ENCODE results near the gene WWOX. TPM values are rescaled to one million over a fixed set of nuclear protein-coding genes. Genes with fewer than 3 reads are reported as not detected.

WWOX gene
- total and polyA plus RNA-seq, 2 of the 13 experiments (the other 11 are each of a cell fraction or from before 2014, with no cell fraction given): 9.1 to 37.4 TPM

DNA sequence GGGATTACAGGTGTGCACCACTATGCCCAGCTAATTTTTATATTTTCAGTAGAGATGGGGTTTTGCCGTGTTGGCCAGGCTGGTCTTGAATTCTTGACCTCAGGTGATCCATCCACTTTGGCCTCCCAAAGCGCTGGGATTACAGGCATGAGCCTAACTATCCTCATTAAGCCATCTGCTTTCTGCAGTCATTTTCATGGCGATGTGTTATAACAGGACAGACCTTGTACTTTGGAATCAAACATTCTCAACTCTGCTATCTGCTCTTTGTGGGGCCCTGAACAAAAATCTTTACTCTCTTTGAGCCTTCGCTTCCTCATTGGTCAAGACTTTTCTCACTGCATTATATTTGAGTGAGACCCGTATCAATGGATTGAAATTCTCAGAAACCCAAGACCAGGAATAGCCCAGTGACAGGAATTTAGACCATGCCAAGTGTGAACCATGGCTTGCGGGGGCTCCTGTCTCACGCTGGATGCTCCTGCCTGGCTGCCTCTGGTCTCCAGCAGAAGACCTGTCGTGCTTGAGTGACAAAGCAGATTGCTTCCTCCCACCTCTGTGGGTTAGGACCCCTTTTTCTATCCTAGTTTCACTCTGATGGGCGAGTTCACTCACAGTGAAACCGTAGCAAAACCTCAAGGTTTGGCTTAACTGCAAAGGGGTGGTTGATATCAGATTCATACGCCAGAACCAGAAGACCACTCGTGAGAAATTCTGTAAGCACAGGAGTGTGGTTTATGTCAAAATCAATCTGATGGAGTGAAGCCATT is 982.0 kb downstream of the WWOX start (continued):
- TF ChIP-seq ZNF512B (CRISPR knock-in tag; IDR thresholded peaks at IDR 0.05; ENCODE audit: borderline replicate concordance): no peak
- TF ChIP-seq SRF (IDR thresholded peaks at IDR 0.05; ENCODE audit: low read depth, low read length): no peak
- TF ChIP-seq ESRRA (CRISPR knock-in tag; IDR thresholded peaks at IDR 0.05; ENCODE audit: low read depth): no peak
- TF ChIP-seq KAT2B (IDR thresholded peaks at IDR 0.05; ENCODE audit: borderline replicate concordance, low read depth, low read length): no peak
- TF ChIP-seq MXI1 (IDR thresholded peaks at IDR 0.05; ENCODE audit: borderline replicate concordance, low read depth, low read length): no peak
- no peak for TF ChIP-seq SMAD9 (CRISPR knock-in tag; IDR thresholded peaks at IDR 0.05)
- TF ChIP-seq RFX3 (CRISPR knock-in tag; IDR thresholded peaks at IDR 0.05): no peak
- no peak for TF ChIP-seq FOXP1 (IDR thresholded peaks at IDR 0.05)
- TF ChIP-seq FOXP1 (CRISPR knock-in tag; IDR thresholded peaks at IDR 0.05): 0 out of 2 replicates have a peak, but pooled peaks have one; percentile 7
- no peak for TF ChIP-seq TRIM24 (CRISPR knock-in tag; IDR thresholded peaks at IDR 0.05)
- TF ChIP-seq ZNF430 (CRISPR knock-in tag; IDR thresholded peaks at IDR 0.05): no peak
- TF ChIP-seq HCFC1 (IDR thresholded peaks at IDR 0.05; ENCODE audit: low read depth, low read length): no peak
- TF ChIP-seq ZNF446 (CRISPR knock-in tag; IDR thresholded peaks at IDR 0.05): no peak
- TF ChIP-seq, protein P1, sequence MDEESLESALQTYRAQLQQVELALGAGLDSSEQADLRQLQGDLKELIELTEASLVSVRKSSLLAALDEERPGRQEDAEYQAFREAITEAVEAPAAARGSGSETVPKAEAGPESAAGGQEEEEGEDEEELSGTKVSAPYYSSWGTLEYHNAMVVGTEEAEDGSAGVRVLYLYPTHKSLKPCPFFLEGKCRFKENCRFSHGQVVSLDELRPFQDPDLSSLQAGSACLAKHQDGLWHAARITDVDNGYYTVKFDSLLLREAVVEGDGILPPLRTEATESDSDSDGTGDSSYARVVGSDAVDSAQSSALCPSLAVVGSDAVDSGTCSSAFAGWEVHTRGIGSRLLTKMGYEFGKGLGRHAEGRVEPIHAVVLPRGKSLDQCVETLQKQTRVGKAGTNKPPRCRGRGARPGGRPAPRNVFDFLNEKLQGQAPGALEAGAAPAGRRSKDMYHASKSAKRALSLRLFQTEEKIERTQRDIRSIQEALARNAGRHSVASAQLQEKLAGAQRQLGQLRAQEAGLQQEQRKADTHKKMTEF (CRISPR knock-in tag; IDR thresholded peaks at IDR 0.05): 0 out of 2 replicates have a peak, but pooled peaks have one; percentile 36
- TF ChIP-seq, protein P2, sequence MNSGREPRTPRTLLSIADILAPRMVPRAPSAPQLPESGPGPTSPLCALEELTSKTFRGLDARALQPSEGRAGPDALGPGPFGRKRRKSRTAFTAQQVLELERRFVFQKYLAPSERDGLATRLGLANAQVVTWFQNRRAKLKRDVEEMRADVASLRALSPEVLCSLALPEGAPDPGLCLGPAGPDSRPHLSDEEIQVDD (CRISPR knock-in tag; IDR thresholded peaks at IDR 0.05; ENCODE audit: borderline replicate concordance): no peak
- no peak for TF ChIP-seq ZBTB37 (CRISPR knock-in tag; IDR thresholded peaks at IDR 0.05)
- TF ChIP-seq HMG20B (CRISPR knock-in tag; conservative IDR thresholded peaks at IDR 0.05): no peak
- no peak for TF ChIP-seq ZNF569 (CRISPR knock-in tag; IDR thresholded peaks at IDR 0.05; ENCODE audit: borderline replicate concordance)
- no peak for TF ChIP-seq CEBPG (CRISPR knock-in tag; IDR thresholded peaks at IDR 0.05)
- TF ChIP-seq SOX5 (CRISPR knock-in tag; IDR thresholded peaks at IDR 0.05; ENCODE audit: borderline replicate concordance): peak; percentile 41; the same call in 1 of the 2 replicates
- TF ChIP-seq ZNF616 (CRISPR knock-in tag; IDR thresholded peaks at IDR 0.05; ENCODE audit: low read depth): no peak
- TF ChIP-seq, protein P3, sequence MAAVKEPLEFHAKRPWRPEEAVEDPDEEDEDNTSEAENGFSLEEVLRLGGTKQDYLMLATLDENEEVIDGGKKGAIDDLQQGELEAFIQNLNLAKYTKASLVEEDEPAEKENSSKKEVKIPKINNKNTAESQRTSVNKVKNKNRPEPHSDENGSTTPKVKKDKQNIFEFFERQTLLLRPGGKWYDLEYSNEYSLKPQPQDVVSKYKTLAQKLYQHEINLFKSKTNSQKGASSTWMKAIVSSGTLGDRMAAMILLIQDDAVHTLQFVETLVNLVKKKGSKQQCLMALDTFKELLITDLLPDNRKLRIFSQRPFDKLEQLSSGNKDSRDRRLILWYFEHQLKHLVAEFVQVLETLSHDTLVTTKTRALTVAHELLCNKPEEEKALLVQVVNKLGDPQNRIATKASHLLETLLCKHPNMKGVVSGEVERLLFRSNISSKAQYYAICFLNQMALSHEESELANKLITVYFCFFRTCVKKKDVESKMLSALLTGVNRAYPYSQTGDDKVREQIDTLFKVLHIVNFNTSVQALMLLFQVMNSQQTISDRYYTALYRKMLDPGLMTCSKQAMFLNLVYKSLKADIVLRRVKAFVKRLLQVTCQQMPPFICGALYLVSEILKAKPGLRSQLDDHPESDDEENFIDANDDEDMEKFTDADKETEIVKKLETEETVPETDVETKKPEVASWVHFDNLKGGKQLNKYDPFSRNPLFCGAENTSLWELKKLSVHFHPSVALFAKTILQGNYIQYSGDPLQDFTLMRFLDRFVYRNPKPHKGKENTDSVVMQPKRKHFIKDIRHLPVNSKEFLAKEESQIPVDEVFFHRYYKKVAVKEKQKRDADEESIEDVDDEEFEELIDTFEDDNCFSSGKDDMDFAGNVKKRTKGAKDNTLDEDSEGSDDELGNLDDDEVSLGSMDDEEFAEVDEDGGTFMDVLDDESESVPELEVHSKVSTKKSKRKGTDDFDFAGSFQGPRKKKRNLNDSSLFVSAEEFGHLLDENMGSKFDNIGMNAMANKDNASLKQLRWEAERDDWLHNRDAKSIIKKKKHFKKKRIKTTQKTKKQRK (IDR thresholded peaks at IDR 0.05; ENCODE audit: low read length): no peak
